AG08395 (cell line): ENCODE measurements around the gene ZNF83.
"Not testable (repeated sequence)": the region's sequence is repeated elsewhere in the genome, so short reads cannot be mapped to it uniquely, and the experiment has no call there.

Experiments
- DNase-seq: peaks from one replicate; pipeline ENCODE4 v3.0.0; 2012; ENCODE audit warnings: mixed read lengths, low spot score

The ZNF83 gene

GRCh38 chr19:52637718-52638585, at the start of gene ZNF83:
Gene ZNF83 (minus strand): TSS chr19:52638355.
- peak; percentile 99 for DNase-seq

GRCh38 chr19:52687684-52688083, 49.5 kb upstream of the ZNF83 start:
- DNase-seq = no peak

GRCh38 chr19:52685811-52686210, 47.7 kb upstream of the ZNF83 start:
- DNase-seq = no peak

- not testable (repeated sequence) for DNase-seq
Measured at GRCh38 chr19:52681216-52681615, 43.1 kb upstream of the ZNF83 start.

- DNase-seq = no peak
Measured at GRCh38 chr19:52679598-52679997, 41.4 kb upstream of the ZNF83 start.

GRCh38 chr19:52675239-52675638, 37.1 kb upstream of the ZNF83 start:
- DNase-seq = not testable (repeated sequence)

GRCh38 chr19:52673014-52673413, 34.9 kb upstream of the ZNF83 start:
- DNase-seq = no peak

GRCh38 chr19:52670046-52670445, 31.9 kb upstream of the ZNF83 start:
- DNase-seq = no peak

- DNase-seq = no peak
Measured at GRCh38 chr19:52669586-52669985, 31.4 kb upstream of the ZNF83 start.

GRCh38 chr19:52667972-52668371, 29.8 kb upstream of the ZNF83 start:
- no peak for DNase-seq

- no peak for DNase-seq
Measured at GRCh38 chr19:52666506-52666905, 28.4 kb upstream of the ZNF83 start.

GRCh38 chr19:52665529-52665928, 27.4 kb upstream of the ZNF83 start:
- DNase-seq = no peak

GRCh38 chr19:52665027-52665426, 26.9 kb upstream of the ZNF83 start:
- no peak for DNase-seq

GRCh38 chr19:52664461-52664860, 26.3 kb upstream of the ZNF83 start:
- DNase-seq = no peak

GRCh38 chr19:52662631-52663030, 24.5 kb upstream of the ZNF83 start:
- no peak for DNase-seq

- peak; percentile 7 for DNase-seq
Measured at GRCh38 chr19:52660981-52661380, 22.8 kb upstream of the ZNF83 start.

- no peak for DNase-seq
Measured at GRCh38 chr19:52659013-52659412, 20.9 kb upstream of the ZNF83 start.

- no peak for DNase-seq
Measured at GRCh38 chr19:52658595-52658994, 20.4 kb upstream of the ZNF83 start.

GRCh38 chr19:52653161-52653560, 15.0 kb upstream of the ZNF83 start:
- no peak for DNase-seq

- DNase-seq = no peak
Measured at GRCh38 chr19:52651956-52652355, 13.8 kb upstream of the ZNF83 start.

- peak; percentile 17 for DNase-seq
Measured at GRCh38 chr19:52648336-52649016, 10.3 kb upstream of the ZNF83 start.

- no peak for DNase-seq
Measured at GRCh38 chr19:52646571-52647217, 8.5 kb upstream of the ZNF83 start.

GRCh38 chr19:52640916-52641315, 2.8 kb upstream of the ZNF83 start:
- peak; percentile 58 for DNase-seq
